ENCODE results near the gene PRKCD.

The PRKCD gene

DNA sequence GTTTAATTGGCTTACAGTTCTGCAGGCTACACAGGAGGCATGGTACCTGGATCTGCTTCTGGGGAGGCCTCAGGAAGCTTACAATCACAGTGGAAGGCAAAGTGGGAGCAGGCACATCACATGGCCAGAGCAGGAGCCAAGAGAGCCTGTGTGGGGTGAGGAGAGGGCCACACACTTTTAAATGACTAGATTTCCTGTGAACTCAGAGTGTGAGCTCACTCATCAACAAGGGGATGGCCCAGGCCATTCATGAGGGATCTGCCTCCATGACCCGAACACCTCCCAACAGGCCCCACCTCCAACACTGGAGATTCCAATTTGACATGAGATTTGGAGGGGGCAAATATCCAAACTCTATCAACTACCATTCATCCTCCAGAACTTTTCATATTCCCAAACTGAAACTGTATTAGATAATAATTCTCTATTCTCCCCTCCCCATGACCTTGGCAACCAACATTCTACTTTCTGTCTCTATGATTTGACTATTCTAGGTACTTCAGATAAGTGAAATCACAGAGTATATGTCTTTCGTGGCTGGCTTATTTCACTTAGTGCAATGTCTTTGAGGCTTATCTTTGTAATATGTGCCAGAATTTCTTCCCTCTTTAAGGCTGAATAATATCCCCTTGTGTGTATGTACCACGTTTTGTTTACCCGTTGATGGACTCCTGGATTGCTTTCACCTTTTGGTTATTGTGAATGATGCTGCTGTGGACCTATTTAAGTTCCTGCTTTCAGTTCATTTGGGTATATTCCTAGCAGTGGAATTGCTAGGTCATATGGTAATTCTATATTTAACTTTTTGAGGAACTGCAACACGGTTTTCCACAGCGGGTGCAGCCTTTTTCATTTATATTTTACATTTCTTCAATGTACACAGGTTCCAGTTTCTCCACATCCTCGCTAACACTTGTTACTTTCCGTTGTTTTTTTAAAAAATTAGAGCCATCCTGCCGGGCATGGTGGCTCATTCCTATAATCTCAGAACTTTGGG is 51.0 kb downstream of the PRKCD start:
- Histone ChIP-seq H3K9ac (no peak overlapping the region), H3K4me1 (no peaks in the 10 kb centered on the region), H4K20me1 (no peaks in the 10 kb centered on the region), H3K4me2 (no peak overlapping the region), H3K27me3 (no peaks in the 10 kb centered on the region), H3K27ac (no peak overlapping the region), H3K9me3 (peaks cover 26% of the 10 kb centered on the region), H3K4me3 (no peak overlapping the region), H3K36me3 (no peaks in the 10 kb centered on the region)
- no peak for TF ChIP-seq Cebpa-rat (IDR thresholded peaks at IDR 0.05)

DNA sequence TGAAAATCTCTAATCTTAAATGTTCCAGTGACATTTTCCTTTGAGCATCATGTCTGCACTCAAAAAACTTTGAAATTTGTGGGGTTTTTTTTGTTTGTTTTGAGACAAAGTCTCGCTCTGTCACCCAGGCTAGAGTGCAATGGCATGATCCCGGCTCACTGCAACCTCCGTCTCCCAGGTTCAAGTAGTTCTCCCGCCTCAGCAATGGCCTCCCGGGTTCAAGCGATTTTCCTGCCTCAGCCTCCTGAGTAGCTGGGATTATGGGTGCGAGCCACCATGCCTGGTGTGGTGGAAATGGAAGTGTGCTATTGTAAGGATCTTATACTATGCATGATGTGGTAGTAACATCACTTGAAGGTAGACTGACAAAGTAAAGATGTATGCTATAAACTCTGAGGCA is 52.3 kb downstream of the PRKCD start:
- H3K4me2 ChIP-seq: no peak overlapping the region
- no peak for TF ChIP-seq Cebpa-rat (IDR thresholded peaks at IDR 0.05)
- no peaks in the 10 kb centered on the region for H4K20me1 ChIP-seq
- H3K4me1 ChIP-seq: no peaks in the 10 kb centered on the region
- no peaks in the 10 kb centered on the region for H3K36me3 ChIP-seq
- peaks cover 18% of the 10 kb centered on the region for H3K9me3 ChIP-seq
- no peak overlapping the region for H3K4me3 ChIP-seq
- no peak overlapping the region for H3K9ac ChIP-seq
- no peak overlapping the region for H3K27ac ChIP-seq
- H3K27me3 ChIP-seq: no peaks in the 10 kb centered on the region

DNA sequence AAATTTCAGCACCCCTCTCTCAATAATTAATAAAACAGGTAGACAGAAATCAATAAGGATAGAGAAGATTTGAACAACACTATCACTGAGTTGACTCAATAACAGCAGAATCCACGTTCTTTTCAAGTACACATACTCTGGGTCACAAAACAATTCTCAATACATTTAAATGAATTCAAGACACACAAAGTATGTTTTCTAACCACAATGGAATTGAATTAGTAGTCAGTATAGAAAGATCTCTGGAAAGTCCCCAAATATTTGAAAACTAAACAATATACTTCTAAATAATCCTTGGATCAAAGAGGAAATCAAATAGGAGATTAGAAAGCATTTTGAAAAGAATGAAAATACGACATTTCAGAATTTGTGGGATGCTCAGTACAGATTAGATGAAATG is 54.8 kb downstream of the PRKCD start:
- Histone ChIP-seq H3K4me2 (no peak overlapping the region), H3K9me3 (no peaks in the 10 kb centered on the region), H4K20me1 (no peaks in the 10 kb centered on the region), H3K27ac (no peak overlapping the region), H3K4me1 (no peaks in the 10 kb centered on the region), H3K27me3 (no peaks in the 10 kb centered on the region), H3K4me3 (no peak overlapping the region), H3K9ac (no peak overlapping the region), H3K36me3 (no peaks in the 10 kb centered on the region)
- no peak for TF ChIP-seq Cebpa-rat (IDR thresholded peaks at IDR 0.05)

DNA sequence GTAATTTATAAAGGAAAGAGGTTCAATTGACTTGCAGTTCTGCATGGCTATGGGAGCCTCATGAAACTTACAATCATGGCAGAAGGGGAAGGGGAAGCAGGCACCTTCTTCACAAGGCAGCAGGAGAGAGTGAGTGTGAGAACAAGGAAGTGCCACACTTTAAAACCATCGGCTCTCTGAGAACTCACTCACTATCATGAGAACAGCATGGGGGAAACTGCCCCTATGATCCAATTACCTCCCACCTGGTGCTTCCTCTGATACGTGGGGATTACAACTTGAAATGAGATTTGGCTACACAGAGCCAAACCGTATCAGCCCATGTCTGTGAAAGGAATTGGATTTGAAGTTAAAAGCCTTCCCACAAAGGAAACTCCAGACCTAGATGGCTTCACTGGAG is 55.7 kb downstream of the PRKCD start:
- H3K4me2 ChIP-seq: no peak overlapping the region
- no peak overlapping the region for H3K27ac ChIP-seq
- H3K4me1 ChIP-seq: no peaks in the 10 kb centered on the region
- no peaks in the 10 kb centered on the region for H4K20me1 ChIP-seq
- no peak overlapping the region for H3K9ac ChIP-seq
- H3K4me3 ChIP-seq: no peak overlapping the region
- H3K9me3 ChIP-seq: no peaks in the 10 kb centered on the region
- TF ChIP-seq Cebpa-rat (IDR thresholded peaks at IDR 0.05): no peak
- no peaks in the 10 kb centered on the region for H3K27me3 ChIP-seq
- H3K36me3 ChIP-seq: no peaks in the 10 kb centered on the region

DNA sequence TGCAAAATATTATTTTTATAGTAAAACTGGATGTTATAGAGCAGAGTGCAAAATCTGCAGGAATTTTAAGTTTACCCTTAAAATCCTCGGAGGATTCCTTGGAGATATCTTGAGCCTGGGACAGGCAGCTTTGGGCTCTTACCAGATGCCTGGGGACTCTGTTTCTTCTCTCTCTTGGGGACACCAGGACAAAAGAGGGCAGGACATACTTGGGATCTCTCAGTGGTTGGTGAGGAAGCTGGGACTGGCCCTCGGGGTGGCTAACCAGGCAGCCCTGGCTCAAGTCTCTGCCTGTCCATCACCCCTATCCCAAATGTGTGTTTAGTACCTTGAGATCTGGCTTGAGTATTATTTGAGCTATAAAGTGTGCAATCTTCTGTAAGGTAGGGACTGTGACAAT is 56.2 kb downstream of the PRKCD start:
- no peak overlapping the region for H3K9ac ChIP-seq
- peaks cover 4% of the 10 kb centered on the region for H3K36me3 ChIP-seq
- no peak overlapping the region for H3K4me3 ChIP-seq
- no peaks in the 10 kb centered on the region for H3K9me3 ChIP-seq
- H3K4me2 ChIP-seq: no peak overlapping the region
- H3K27ac ChIP-seq: no peak overlapping the region
- H3K27me3 ChIP-seq: no peaks in the 10 kb centered on the region
- no peak for TF ChIP-seq Cebpa-rat (IDR thresholded peaks at IDR 0.05)
- H3K4me1 ChIP-seq: no peaks in the 10 kb centered on the region
- 0 out of 2 replicates have a peak, but pooled peaks cover 2% of the 10 kb centered on the region for H4K20me1 ChIP-seq

DNA sequence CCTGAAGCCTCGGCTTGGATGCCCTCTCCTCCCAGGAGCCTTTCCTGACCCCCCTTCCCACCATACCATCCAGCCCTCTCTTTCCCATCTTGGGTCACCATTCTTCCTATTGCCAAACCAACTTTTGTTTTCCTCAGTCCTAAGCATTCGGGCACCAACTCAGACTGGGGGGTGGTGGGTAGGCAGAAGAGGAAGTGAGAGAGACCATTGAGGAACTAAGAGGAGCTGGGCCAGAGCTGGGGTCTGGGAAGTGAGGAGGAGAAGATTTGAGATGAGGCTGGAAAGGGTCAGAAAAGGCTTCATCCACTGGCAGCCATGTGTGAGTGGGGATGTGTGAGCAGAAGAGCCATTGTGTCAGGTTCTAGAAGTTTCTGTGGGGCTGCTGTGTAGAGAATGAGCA is 57.1 kb downstream of the PRKCD start:
- peaks cover 14% of the 10 kb centered on the region for H3K36me3 ChIP-seq
- TF ChIP-seq Cebpa-rat (IDR thresholded peaks at IDR 0.05): no peak

DNA sequence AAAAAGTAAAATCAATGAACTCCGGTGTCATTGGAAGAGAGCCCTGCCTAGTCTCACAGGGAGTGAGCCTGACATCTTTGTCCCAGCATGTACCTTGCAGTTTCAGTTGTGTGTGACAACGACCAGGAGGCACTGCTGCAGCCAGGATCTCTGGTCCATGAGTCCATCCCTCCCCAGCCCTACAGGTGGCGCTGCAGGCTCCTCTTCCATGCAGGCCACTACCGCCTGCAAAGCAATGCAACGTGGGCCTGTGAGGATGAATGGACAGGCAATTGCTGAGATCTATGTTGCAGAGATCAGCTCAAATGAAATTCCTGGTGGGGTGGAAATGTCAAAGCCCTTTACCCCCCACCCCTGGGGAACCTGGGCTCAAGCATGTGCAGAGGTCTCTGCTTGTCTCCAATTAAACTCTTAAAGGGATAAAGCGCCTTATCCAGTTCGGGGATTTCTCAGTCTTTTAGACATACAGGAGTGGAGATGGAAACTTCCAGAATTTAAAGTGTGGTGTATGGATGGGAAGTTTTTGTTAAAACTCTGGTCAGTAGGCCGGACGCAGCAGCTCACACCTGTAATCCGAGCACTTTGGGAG is 59.0 kb downstream of the PRKCD start:
- Histone ChIP-seq H3K4me1 (peaks cover 8% of the 10 kb centered on the region), H3K36me3 (peaks cover 32% of the 10 kb centered on the region), H3K9me3 (no peaks in the 10 kb centered on the region), H3K9ac (no peak overlapping the region), H3K27ac (no peak overlapping the region), H3K4me3 (no peak overlapping the region), H4K20me1 (peaks cover 28% of the 10 kb centered on the region), H3K4me2 (no peak overlapping the region), H3K27me3 (no peaks in the 10 kb centered on the region)
- no peak for TF ChIP-seq Cebpa-rat (IDR thresholded peaks at IDR 0.05)

More for the DNA sequence above, 57.1 kb downstream of the PRKCD start:
- 0 out of 2 replicates have a peak, but pooled peaks cover 12% of the 10 kb centered on the region for H4K20me1 ChIP-seq
- H3K27ac ChIP-seq: no peak overlapping the region
- no peak overlapping the region for H3K9ac ChIP-seq
- H3K4me1 ChIP-seq: no peaks in the 10 kb centered on the region
- no peaks in the 10 kb centered on the region for H3K9me3 ChIP-seq
- no peak overlapping the region for H3K4me3 ChIP-seq
- H3K27me3 ChIP-seq: no peaks in the 10 kb centered on the region
- H3K4me2 ChIP-seq: no peak overlapping the region

DNA sequence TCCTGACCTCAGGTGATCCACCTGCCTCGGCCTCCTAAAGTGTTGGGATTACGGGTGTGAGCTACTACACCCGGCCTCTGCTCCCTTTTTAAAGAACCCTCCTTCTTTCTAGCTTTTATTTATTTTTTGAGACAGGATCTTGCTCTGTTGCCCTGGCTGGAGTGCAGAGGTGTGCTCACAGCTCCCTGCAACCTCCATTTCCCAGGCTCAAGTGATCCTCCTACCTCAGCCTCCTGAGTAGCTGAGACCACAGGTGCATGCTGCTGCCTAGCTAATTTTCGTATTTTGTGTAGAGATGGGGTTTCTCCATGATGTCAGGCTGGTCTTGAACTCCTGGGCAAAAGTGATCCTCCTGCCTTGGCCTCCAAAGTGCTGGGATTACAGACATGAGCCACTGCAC is 60.3 kb downstream of the PRKCD start:
- peaks cover 41% of the 10 kb centered on the region for H4K20me1 ChIP-seq
- H3K27ac ChIP-seq: no peak overlapping the region

DNA sequence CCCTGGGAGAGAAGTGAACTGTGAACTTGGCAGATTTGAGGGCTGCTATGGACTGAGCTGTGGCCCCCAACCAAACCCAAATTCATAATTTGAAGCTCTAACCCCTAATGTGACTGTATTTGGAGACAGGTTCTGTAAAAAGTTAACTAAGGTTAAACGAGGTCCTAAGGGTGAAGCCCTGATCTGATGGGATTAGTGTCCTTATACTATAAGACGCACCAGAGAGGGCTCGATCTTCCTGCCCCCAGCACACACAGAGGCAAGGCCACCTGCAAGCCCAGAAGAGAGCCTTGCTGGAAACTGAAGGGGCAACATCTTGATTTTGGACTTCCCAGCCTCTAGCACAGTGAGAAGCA is 60.8 kb downstream of the PRKCD start:
- Histone ChIP-seq H3K27me3 (no peaks in the 10 kb centered on the region), H3K4me3 (no peak overlapping the region), H3K27ac (0 out of 2 replicates have a peak overlapping the region, but pooled peaks have one; percentile 6), H3K36me3 (peaks cover 50% of the 10 kb centered on the region), H4K20me1 (peaks cover 46% of the 10 kb centered on the region), H3K4me1 (peaks cover 12% of the 10 kb centered on the region), H3K9me3 (no peaks in the 10 kb centered on the region), H3K4me2 (no peak overlapping the region), H3K9ac (no peak overlapping the region)
- TF ChIP-seq Cebpa-rat (IDR thresholded peaks at IDR 0.05): no peak

More for the DNA sequence above, 60.3 kb downstream of the PRKCD start:
- TF ChIP-seq Cebpa-rat (IDR thresholded peaks at IDR 0.05): no peak
- no peaks in the 10 kb centered on the region for H3K9me3 ChIP-seq
- H3K4me1 ChIP-seq: peaks cover 12% of the 10 kb centered on the region
- H3K36me3 ChIP-seq: peaks cover 46% of the 10 kb centered on the region
- H3K4me3 ChIP-seq: no peak overlapping the region
- H3K9ac ChIP-seq: no peak overlapping the region
- H3K27me3 ChIP-seq: no peaks in the 10 kb centered on the region
- no peak overlapping the region for H3K4me2 ChIP-seq
